ENCODE data around the gene POP7.
"Not testable (repeated sequence)": the region's sequence is repeated elsewhere in the genome, so short reads cannot be mapped to it uniquely, and the experiment has no call there.

POP7 gene

DNA sequence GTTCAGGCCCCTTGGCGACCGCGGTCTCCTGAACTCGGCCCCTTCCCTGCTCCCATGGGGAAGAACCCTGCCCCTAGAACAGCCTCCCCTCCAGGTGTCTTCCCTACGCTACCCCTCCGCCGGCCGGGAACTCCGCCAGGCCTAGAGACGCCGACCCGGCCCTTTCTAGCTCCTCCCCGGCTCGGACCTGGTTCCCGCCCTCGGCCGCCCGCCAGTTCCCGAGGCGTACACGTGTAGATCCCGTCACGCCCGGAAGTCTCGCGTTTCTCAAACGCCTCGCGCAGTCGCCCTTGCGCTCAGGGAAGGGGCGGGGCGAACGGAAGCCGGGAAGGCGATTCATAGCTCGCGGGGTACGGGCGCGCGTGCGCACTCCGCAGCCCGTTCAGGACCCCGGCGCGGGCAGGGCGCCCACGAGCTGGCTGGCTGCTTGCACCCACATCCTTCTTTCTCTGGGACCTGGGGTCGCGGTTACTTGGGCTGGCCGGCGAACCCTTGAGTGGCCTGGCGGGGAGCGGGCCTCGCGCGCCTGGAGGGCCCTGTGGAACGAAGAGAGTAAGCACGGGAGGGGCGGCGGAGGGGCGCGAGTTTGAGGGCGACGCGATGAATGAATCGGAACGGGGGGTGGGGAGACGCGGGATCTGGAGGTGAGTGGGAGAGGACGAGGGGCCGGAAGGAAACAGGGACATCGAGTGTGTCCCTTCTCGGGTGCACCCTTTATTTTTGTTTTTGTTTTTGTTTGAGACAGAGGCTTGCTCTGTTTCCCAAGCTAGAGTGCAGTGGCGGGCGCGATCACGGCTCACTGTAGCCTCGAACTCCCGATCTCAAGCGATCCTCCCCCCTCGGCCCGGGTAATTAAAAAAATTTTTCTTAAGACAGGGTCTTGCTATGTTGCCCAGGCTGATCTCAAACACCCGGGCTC, at the start of gene POP7:
Gene POP7 (plus strand): TSS at position 369 of the 919 bp plus-strand sequence. CDS start 710 bp downstream, outside the sequence.
- TF ChIP-seq, protein P1, sequence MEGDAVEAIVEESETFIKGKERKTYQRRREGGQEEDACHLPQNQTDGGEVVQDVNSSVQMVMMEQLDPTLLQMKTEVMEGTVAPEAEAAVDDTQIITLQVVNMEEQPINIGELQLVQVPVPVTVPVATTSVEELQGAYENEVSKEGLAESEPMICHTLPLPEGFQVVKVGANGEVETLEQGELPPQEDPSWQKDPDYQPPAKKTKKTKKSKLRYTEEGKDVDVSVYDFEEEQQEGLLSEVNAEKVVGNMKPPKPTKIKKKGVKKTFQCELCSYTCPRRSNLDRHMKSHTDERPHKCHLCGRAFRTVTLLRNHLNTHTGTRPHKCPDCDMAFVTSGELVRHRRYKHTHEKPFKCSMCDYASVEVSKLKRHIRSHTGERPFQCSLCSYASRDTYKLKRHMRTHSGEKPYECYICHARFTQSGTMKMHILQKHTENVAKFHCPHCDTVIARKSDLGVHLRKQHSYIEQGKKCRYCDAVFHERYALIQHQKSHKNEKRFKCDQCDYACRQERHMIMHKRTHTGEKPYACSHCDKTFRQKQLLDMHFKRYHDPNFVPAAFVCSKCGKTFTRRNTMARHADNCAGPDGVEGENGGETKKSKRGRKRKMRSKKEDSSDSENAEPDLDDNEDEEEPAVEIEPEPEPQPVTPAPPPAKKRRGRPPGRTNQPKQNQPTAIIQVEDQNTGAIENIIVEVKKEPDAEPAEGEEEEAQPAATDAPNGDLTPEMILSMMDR (IDR thresholded peaks at IDR 0.05; ENCODE audit: borderline replicate concordance, control extremely low read depth, extremely low read depth, insufficient read depth, missing control alignments): no peak
- in situ Hi-C loops (cut with MboI; ENCODE audit: low sequenced_read_pairs, unreplicated experiment): no loop called here
- peak; percentile 99 for DNase-seq (ENCODE audit: low spot score)

GRCh38 chr7:100662194-100662776, 43.6 kb upstream of the POP7 start:
- in situ Hi-C loops (cut with MboI; ENCODE audit: low sequenced_read_pairs, unreplicated experiment); DNase-seq (ENCODE audit: low spot score): not testable (repeated sequence)

DNA sequence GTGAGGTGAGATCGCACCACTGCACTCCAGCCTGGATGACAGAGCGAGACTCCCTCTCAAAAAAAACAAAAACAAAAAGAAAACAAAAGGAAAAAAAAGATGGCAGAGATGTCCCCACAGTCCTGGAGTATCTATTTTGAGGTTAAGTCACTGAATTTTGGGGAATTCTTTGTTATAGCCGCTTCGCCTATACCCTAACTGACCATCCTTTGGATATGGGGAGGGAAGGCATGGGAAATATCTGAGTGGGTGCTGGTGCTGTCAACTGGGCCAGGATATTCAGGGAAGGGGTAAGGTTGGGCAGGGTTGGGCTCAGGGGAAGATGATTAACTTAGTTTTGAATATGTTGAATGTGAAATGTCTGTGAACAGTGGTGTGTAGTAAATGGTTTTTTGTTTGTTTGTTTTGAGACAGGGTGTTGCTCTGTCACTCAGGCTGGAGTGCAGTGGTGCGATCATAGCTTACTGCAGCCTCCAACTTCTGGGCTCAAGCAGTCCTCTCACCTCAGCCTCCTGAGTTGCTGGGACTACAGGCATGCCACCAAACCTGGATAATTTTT, 40.7 kb upstream of the POP7 start:
- in situ Hi-C loops (cut with MboI; ENCODE audit: low sequenced_read_pairs, unreplicated experiment): no loop called here
- DNase-seq (ENCODE audit: low spot score): no peak
- TF ChIP-seq, protein P1 (IDR thresholded peaks at IDR 0.05; ENCODE audit: borderline replicate concordance, control extremely low read depth, extremely low read depth, insufficient read depth, missing control alignments): no peak

DNA sequence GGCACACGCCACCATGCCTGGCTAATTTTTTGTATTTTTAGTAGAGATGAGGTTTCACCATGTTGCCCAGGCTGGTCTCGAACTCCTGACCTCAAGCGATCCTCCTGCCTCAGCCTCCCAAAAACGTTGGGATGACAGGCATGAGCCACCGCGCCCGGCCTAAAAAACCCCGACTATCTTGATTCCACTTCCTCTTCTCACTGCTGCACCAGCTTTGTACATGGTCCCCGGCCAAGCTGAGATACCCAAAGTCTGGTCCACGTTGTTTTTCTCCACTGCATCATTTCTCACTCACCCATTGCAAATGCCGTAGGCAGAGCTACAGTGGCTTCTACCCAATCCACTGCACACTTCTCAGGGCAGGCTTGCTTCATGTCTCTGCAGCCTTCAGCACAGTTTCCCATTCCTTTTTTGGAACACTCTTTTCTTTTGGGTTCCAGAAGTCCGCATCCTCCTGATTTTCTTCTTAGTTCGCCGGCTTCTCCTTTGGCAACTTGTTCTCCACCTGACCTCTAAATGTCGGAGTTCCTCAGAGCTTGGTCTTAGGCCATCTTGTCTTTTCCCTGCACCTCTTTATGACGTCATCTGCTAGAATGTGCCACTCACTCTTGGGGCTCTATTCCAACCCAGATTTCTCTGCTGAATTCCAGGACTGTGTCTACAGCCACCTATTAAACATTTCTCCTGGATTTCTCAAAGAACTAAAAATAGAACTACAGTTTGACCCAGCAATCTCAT, 38.4 kb upstream of the POP7 start:
- TF ChIP-seq, protein P1 (IDR thresholded peaks at IDR 0.05; ENCODE audit: borderline replicate concordance, control extremely low read depth, extremely low read depth, insufficient read depth, missing control alignments): no peak
- DNase-seq (ENCODE audit: low spot score): no peak
- in situ Hi-C loops (cut with MboI; ENCODE audit: low sequenced_read_pairs, unreplicated experiment): no loop called here

DNA sequence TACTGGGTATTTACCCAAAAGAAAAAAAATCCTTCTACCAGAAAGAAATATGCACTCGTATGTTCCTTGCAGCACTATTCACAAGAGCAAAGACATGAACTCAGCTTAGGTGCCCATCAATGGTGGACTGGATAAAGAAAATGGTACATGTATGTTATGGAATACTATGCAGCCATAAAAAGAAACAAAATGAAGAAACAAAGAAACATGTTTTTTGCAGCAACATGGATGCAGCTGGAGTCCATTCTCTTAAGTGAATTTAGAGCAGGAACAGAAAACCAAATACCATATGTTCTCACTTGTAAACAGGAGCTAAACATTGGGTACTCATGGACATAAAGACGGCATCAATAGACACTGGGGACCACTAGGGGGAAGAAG, 37.9 kb upstream of the POP7 start:
- in situ Hi-C loops (cut with MboI; ENCODE audit: low sequenced_read_pairs, unreplicated experiment): no loop called here
- TF ChIP-seq, protein P1 (IDR thresholded peaks at IDR 0.05; ENCODE audit: borderline replicate concordance, control extremely low read depth, extremely low read depth, insufficient read depth, missing control alignments): no peak

GRCh38 chr7:100669106-100669505, 36.8 kb upstream of the POP7 start:
- in situ Hi-C loops (cut with MboI; ENCODE audit: low sequenced_read_pairs, unreplicated experiment); DNase-seq (ENCODE audit: low spot score): not testable (repeated sequence)

More for the DNA sequence above, 37.9 kb upstream of the POP7 start:
- DNase-seq (ENCODE audit: low spot score): no peak

GRCh38 chr7:100670074-100670473, 35.8 kb upstream of the POP7 start:
- DNase-seq (ENCODE audit: low spot score): no peak

More at GRCh38 chr7:100670074-100670473, 35.8 kb upstream of the POP7 start:
- in situ Hi-C loops (cut with MboI; ENCODE audit: low sequenced_read_pairs, unreplicated experiment): no loop called here
- TF ChIP-seq, protein P1 (IDR thresholded peaks at IDR 0.05; ENCODE audit: borderline replicate concordance, control extremely low read depth, extremely low read depth, insufficient read depth, missing control alignments): no peak
